ENCODE measurements around the gene CCDC28B. TPM values are rescaled to one million over a fixed set of nuclear protein-coding genes. Genes with fewer than 3 reads are reported as not detected.
"Not testable (repeated sequence)": the region's sequence is repeated elsewhere in the genome, so short reads cannot be mapped to it uniquely, and the experiment has no call there.

The CCDC28B gene
- polyA plus RNA-seq, 1 of the 3 experiments (the other 2 are of a cell fraction): 26.3 TPM

DNA sequence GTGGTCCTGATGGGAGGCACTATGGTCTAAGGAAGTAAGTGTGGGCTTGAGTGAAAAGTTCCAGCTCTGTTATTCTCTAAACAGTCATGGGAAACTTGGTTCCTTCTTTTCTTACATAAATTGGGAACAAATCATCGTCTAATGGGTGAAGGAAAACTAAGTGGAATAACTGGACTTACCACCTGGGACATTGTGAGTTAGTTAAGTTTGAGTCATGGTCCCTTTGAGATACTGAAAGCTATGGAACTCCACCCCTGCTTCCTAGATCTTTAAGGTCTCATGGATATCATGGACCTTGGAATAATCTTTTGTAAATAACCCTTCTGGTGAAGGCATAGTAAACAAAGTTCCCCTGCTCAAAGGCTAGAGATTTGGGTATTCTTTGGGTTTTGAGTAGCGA is 37.0 kb upstream of the CCDC28B start:
- Histone ChIP-seq H3K9me3 (no peaks in the 10 kb centered on the region), H3K36me3 (replicated peaks in 1 of 2; ENCODE audit: control insufficient read depth in 1 of 2, insufficient read depth in 2 of 2, low read length in 1 of 2) (peaks cover 44 to 77% of the 10 kb centered on the region in 2 experiments), H3F3A (replicated peaks; ENCODE audit: insufficient read depth) (no peaks in the 10 kb centered on the region), H3K4me3 (ENCODE audit: low read depth in 2 of 2, low read length in 1 of 2) (no peak overlapping the region), H2AFZ (ENCODE audit: low read depth) (no peak overlapping the region), H3K4me2 (no peak overlapping the region), H3K9ac (no peak overlapping the region), H3K27me3 (ENCODE audit: insufficient read depth) (no peaks in the 10 kb centered on the region), H3K27ac (ENCODE audit: low read depth in 2 of 2, low read length in 1 of 2) (no peak overlapping the region), H4K20me1 (ENCODE audit: insufficient read depth) (no peaks in the 10 kb centered on the region), H3K79me2 (ENCODE audit: insufficient read depth) (no peaks in the 10 kb centered on the region), H3K9me2 (no peaks in the 10 kb centered on the region), H3K4me1 (ENCODE audit: control insufficient read depth in 1 of 2, insufficient read depth in 2 of 2, low read depth in 1 of 2, low read length in 1 of 2) (no peaks in the 10 kb centered on the region)
- DNase-seq: no peak
- ChIA-PET CTCF (no interaction called here), POLR2A (no interaction called here)
- TF ChIP-seq, protein P1, sequence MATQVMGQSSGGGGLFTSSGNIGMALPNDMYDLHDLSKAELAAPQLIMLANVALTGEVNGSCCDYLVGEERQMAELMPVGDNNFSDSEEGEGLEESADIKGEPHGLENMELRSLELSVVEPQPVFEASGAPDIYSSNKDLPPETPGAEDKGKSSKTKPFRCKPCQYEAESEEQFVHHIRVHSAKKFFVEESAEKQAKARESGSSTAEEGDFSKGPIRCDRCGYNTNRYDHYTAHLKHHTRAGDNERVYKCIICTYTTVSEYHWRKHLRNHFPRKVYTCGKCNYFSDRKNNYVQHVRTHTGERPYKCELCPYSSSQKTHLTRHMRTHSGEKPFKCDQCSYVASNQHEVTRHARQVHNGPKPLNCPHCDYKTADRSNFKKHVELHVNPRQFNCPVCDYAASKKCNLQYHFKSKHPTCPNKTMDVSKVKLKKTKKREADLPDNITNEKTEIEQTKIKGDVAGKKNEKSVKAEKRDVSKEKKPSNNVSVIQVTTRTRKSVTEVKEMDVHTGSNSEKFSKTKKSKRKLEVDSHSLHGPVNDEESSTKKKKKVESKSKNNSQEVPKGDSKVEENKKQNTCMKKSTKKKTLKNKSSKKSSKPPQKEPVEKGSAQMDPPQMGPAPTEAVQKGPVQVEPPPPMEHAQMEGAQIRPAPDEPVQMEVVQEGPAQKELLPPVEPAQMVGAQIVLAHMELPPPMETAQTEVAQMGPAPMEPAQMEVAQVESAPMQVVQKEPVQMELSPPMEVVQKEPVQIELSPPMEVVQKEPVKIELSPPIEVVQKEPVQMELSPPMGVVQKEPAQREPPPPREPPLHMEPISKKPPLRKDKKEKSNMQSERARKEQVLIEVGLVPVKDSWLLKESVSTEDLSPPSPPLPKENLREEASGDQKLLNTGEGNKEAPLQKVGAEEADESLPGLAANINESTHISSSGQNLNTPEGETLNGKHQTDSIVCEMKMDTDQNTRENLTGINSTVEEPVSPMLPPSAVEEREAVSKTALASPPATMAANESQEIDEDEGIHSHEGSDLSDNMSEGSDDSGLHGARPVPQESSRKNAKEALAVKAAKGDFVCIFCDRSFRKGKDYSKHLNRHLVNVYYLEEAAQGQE (IDR thresholded peaks at IDR 0.05; ENCODE audit: low read depth, low read length): no peak
- TF ChIP-seq SMC3 (IDR thresholded peaks at IDR 0.05; ENCODE audit: low read depth, low read length): no peak
- no peak for TF ChIP-seq RXRA (IDR thresholded peaks at IDR 0.05; ENCODE audit: borderline replicate concordance, low read depth)
- no peak for TF ChIP-seq SIN3A (IDR thresholded peaks at IDR 0.05; ENCODE audit: borderline replicate concordance, low read depth, low read length)
- 100% methylated on average over 2 of the region's 2 CpGs for WGBS (ENCODE audit: low lambda C conversion rate)

DNA sequence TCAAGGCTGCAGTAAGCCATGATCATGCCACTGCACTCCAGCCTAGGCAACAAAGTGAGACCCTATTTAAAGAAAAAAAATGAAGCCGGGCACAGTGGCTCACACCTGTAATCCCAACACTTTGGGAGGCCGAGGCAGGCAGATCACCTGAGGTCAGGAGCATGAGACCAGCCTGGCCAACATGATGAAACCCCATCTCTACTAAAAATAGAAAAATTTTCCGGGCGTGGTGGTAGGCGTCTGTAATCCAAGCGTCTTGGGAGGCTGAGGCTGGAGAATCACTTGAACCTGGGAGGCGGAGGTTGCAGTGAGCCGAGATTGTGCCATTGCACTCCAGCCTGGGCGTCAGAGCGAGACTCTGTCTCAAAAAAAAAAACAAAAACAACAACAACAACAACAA is 34.8 kb upstream of the CCDC28B start:
- H3F3A ChIP-seq (replicated peaks; ENCODE audit: insufficient read depth); H3K4me1 ChIP-seq (ENCODE audit: control insufficient read depth in 1 of 2, insufficient read depth in 2 of 2, low read depth in 1 of 2, low read length in 1 of 2); H4K20me1 ChIP-seq (ENCODE audit: insufficient read depth); H3K4me3 ChIP-seq (ENCODE audit: low read depth in 2 of 2, low read length in 1 of 2); H3K27ac ChIP-seq (ENCODE audit: low read depth in 2 of 2, low read length in 1 of 2); CTCF ChIA-PET; H3K9me2 ChIP-seq; H3K27me3 ChIP-seq (ENCODE audit: insufficient read depth); H3K79me2 ChIP-seq (ENCODE audit: insufficient read depth); H2AFZ ChIP-seq (ENCODE audit: low read depth); H3K4me2 ChIP-seq; H3K9me3 ChIP-seq; DNase-seq; POLR2A ChIA-PET; H3K9ac ChIP-seq: not testable (repeated sequence)
- 97% methylated on average over 10 of the region's 10 CpGs for WGBS (ENCODE audit: low lambda C conversion rate)
- H3K36me3 ChIP-seq (replicated peaks in 1 of 2; ENCODE audit: control insufficient read depth in 1 of 2, insufficient read depth in 2 of 2, low read length in 1 of 2): peaks cover 37 to 62% of the 10 kb centered on the region in 2 experiments

DNA sequence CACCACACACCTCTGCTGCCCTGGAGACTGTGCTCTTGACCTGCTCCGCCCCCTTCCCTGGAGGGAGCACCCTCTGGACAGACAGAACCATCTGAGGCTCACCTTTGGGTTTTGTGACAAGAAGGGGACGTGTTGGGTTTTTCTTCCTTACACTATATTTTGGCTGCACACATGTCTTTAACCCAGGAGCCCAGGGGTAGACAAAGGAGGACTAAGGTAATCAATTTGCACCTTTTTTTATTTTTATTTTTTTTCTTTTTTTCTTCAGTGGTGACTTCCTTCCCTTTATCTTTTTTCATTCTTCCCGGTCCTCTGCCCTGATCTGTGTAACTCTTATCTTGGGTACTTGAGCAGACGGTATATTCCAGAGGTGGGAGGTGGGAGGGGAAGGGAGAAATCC is 29.4 kb upstream of the CCDC28B start:
- no peak for TF ChIP-seq NFIC (IDR thresholded peaks at IDR 0.05; ENCODE audit: borderline replicate concordance)
- no peak for TF ChIP-seq YY1 (IDR thresholded peaks at IDR 0.05; ENCODE audit: low read depth)
- no peak for TF ChIP-seq MXI1 (IDR thresholded peaks at IDR 0.05; ENCODE audit: low read depth, low read length)
- no peak for TF ChIP-seq FOXJ3 (CRISPR knock-in tag; IDR thresholded peaks at IDR 0.05)
- CTCF ChIA-PET: no interaction called here
- Histone ChIP-seq H3K4me1 (ENCODE audit: control insufficient read depth in 1 of 2, insufficient read depth in 2 of 2, low read depth in 1 of 2, low read length in 1 of 2) (no peaks in the 10 kb centered on the region), H3K27ac (ENCODE audit: low read depth in 2 of 2, low read length in 1 of 2) (no peak overlapping the region), H3K36me3 (replicated peaks in 1 of 2; ENCODE audit: control insufficient read depth in 1 of 2, insufficient read depth in 2 of 2, low read length in 1 of 2) (peaks cover 50 to 61% of the 10 kb centered on the region in 2 experiments), H3K9ac (no peak overlapping the region), H3K79me2 (ENCODE audit: insufficient read depth) (no peaks in the 10 kb centered on the region), H4K20me1 (ENCODE audit: insufficient read depth) (no peaks in the 10 kb centered on the region), H2AFZ (ENCODE audit: low read depth) (no peak overlapping the region), H3K9me2 (no peaks in the 10 kb centered on the region), H3K4me3 (ENCODE audit: low read depth in 2 of 2, low read length in 1 of 2) (no peak overlapping the region), H3F3A (replicated peaks; ENCODE audit: insufficient read depth) (peaks cover 6% of the 10 kb centered on the region), H3K9me3 (no peaks in the 10 kb centered on the region), H3K4me2 (no peak overlapping the region), H3K27me3 (ENCODE audit: insufficient read depth) (no peaks in the 10 kb centered on the region)
- DNase-seq: no peak
- WGBS (ENCODE audit: low lambda C conversion rate): 90% methylated on average over 4 of the region's 4 CpGs
- POLR2A ChIA-PET: no interaction called here

Measured in SK-N-SH (cell line).